Smooth muscle cell (in vitro differentiated cells): ENCODE measurements around the gene FOXJ3. TPM values are rescaled to one million over a fixed set of nuclear protein-coding genes. Genes with fewer than 3 reads are reported as not detected.

Experiments used
- DNase-seq: peaks from one replicate; lab custom pipeline; 2025; ENCODE audit not compliant: unreplicated experiment; lab: John Stamatoyannopoulos, UW
- H2AFZ ChIP-seq: fragments of 200-600 bp; sonication (generic); 2 replicates; pipeline ENCODE4 v1.6.0; 2016; ENCODE audit warnings: antibody characterized with exemption, low read depth, mild to moderate bottlenecking
- H3F3A ChIP-seq: fragments of 200-600 bp; sonication (generic); 2 replicates; pipeline ENCODE4 v1.6.0; 2017; ENCODE audit warnings: antibody characterized with exemption, low read depth
- H3K27ac ChIP-seq: fragments of 200-600 bp; sonication (generic); 2 replicates; pipeline ENCODE4 v1.5.1; 2016; ENCODE audit warnings: low read depth, mild to moderate bottlenecking
- H3K27me3 ChIP-seq: fragments of 200-600 bp; sonication (generic); 2 replicates; pipeline ENCODE4 v1.6.1; 2016; ENCODE audit warnings: low read depth, mild to moderate bottlenecking
- H3K36me3 ChIP-seq: fragments of 200-600 bp; sonication (generic); 2 replicates; pipeline ENCODE4 v1.5.1; 2016; ENCODE audit warnings: low read depth
- H3K4me1 ChIP-seq: fragments of 200-600 bp; sonication (generic); 2 replicates; pipeline ENCODE4 v1.5.1; 2016; ENCODE audit warnings: low read depth
- H3K4me2 ChIP-seq: fragments of 200-600 bp; sonication (generic); 2 replicates; pipeline ENCODE4 v1.6.0; 2016; ENCODE audit warnings: mild to moderate bottlenecking
- H3K4me3 ChIP-seq: fragments of 200-600 bp; sonication (generic); 2 replicates; pipeline ENCODE4 v1.5.1; 2016; ENCODE audit warnings: mild to moderate bottlenecking
- H3K79me2 ChIP-seq: fragments of 200-600 bp; sonication (generic); 2 replicates; pipeline ENCODE4 v1.6.0; 2016; ENCODE audit warnings: low read depth, mild to moderate bottlenecking
- H3K9ac ChIP-seq: fragments of 200-600 bp; sonication (generic); 2 replicates; pipeline ENCODE4 v1.6.0; 2016; ENCODE audit warnings: low read depth
- H3K9me3 ChIP-seq: fragments of 200-600 bp; sonication (generic); replicated peaks from 2 replicates; pipeline ENCODE4 v1.5.1; 2016; ENCODE audit warnings: low read depth
- H4K20me1 ChIP-seq: fragments of 200-600 bp; sonication (generic); 2 replicates; pipeline ENCODE4 v1.6.0; 2016; ENCODE audit warnings: low read depth
- CTCF ChIP-seq: fragments of 200-600 bp; sonication (generic); IDR thresholded peaks from 2 replicates; pipeline ENCODE4 v1.5.1; 2017; ENCODE audit warnings: borderline replicate concordance, mild to moderate bottlenecking, antibody characterized with exemption; ENCODE audit not compliant: insufficient read depth, poor library complexity, severe bottlenecking
- WGBS: methylation state at CpG from one replicate; pipeline ENCODE4 v1.1.7; 2016; ENCODE audit warnings: low lambda C conversion rate; 5-methylcytosine and 5-hydroxymethylcytosine counted together
- polyA plus RNA-seq: library from polyadenylated mRNA; unstranded; fragments of >200 nt; fragmentation: Nextera tagmentation; extraction: Ambion mirVana; gene quantifications from 2 replicates; pipeline ENCODE4 v1.2.1, GENCODE V29; 2016
- total RNA-seq: library from RNA; depleted of rRNA; stranded (reverse); fragments of >200 nt; gene quantifications from 2 replicates; pipeline ENCODE4 v1.2.3, GENCODE V29; 2014

The FOXJ3 gene
- total and polyA plus RNA-seq, 2 experiments from 2014 or later = 19.3 to 40.9 TPM

- no peak overlapping the region for H3K27ac ChIP-seq
- peaks cover 100% of the 10 kb centered on the region for H3K79me2 ChIP-seq
- H2AFZ ChIP-seq = no peak overlapping the region
- H3K36me3 ChIP-seq = no peaks in the 10 kb centered on the region
- peaks cover 100% of the 10 kb centered on the region for H4K20me1 ChIP-seq
- no peaks in the 10 kb centered on the region for H3K9me3 ChIP-seq
- no peak overlapping the region for H3K4me3 ChIP-seq
- no peak for TF ChIP-seq CTCF
- 85% methylated on average over 2 of the region's 2 CpGs for WGBS
- peaks cover 6% of the 10 kb centered on the region for H3F3A ChIP-seq
- H3K27me3 ChIP-seq = no peaks in the 10 kb centered on the region
- no peak overlapping the region for H3K4me2 ChIP-seq
- DNase-seq = no peak
- peaks cover 18% of the 10 kb centered on the region for H3K4me1 ChIP-seq
- H3K9ac ChIP-seq = no peak overlapping the region
Observed at GRCh38 chr1:42315500-42315899, 19.5 kb downstream of the FOXJ3 start.

- Histone ChIP-seq H3K36me3 (no peaks in the 10 kb centered on the region), H4K20me1 (peaks cover 100% of the 10 kb centered on the region), H3K4me3 (no peak overlapping the region), H3K4me2 (no peak overlapping the region), H2AFZ (no peak overlapping the region), H3K9me3 (no peaks in the 10 kb centered on the region), H3F3A (peaks cover 3% of the 10 kb centered on the region), H3K79me2 (peaks cover 100% of the 10 kb centered on the region), H3K27me3 (no peaks in the 10 kb centered on the region), H3K27ac (no peak overlapping the region), H3K4me1 (peaks cover 5% of the 10 kb centered on the region), H3K9ac (no peak overlapping the region)
- 91% methylated on average over 3 of the region's 3 CpGs for WGBS
- no peak for TF ChIP-seq CTCF
- no peak for DNase-seq
Observed at GRCh38 chr1:42313970-42314369, 21.1 kb downstream of the FOXJ3 start.

- H3K4me1 ChIP-seq = peaks cover 5% of the 10 kb centered on the region
- peak overlapping the region; percentile 12 for H3K9ac ChIP-seq
- no peak overlapping the region for H3K4me3 ChIP-seq
- no peak overlapping the region for H3K27ac ChIP-seq
- H3K9me3 ChIP-seq = no peaks in the 10 kb centered on the region
- H3K27me3 ChIP-seq = no peaks in the 10 kb centered on the region
- no peak overlapping the region for H2AFZ ChIP-seq
- H3F3A ChIP-seq = no peaks in the 10 kb centered on the region
- no peak for DNase-seq
- TF ChIP-seq CTCF = no peak
- peaks cover 99% of the 10 kb centered on the region for H3K79me2 ChIP-seq
- H3K4me2 ChIP-seq = peak overlapping the region; percentile 11
- no peaks in the 10 kb centered on the region for H3K36me3 ChIP-seq
- 58% methylated on average over 7 of the region's 7 CpGs for WGBS
- H4K20me1 ChIP-seq = peaks cover 99% of the 10 kb centered on the region
Observed at GRCh38 chr1:42312576-42313212, 22.3 kb downstream of the FOXJ3 start.

- H3K9me3 ChIP-seq = no peaks in the 10 kb centered on the region
- no peaks in the 10 kb centered on the region for H3F3A ChIP-seq
- no peak for DNase-seq
- H3K27me3 ChIP-seq = no peaks in the 10 kb centered on the region
- no peak overlapping the region for H3K4me3 ChIP-seq
- 96% methylated on average over 4 of the region's 4 CpGs for WGBS
- TF ChIP-seq CTCF = no peak
- H2AFZ ChIP-seq = no peak overlapping the region
- H3K36me3 ChIP-seq = no peaks in the 10 kb centered on the region
- H4K20me1 ChIP-seq = peaks cover 98% of the 10 kb centered on the region
- no peak overlapping the region for H3K4me2 ChIP-seq
- H3K9ac ChIP-seq = no peak overlapping the region
- peaks cover 99% of the 10 kb centered on the region for H3K79me2 ChIP-seq
- H3K27ac ChIP-seq = peak overlapping the region; percentile 44
- H3K4me1 ChIP-seq = peaks cover 5% of the 10 kb centered on the region
Observed at GRCh38 chr1:42311897-42312296, 23.1 kb downstream of the FOXJ3 start.
